Natural killer cell treated with Interleukin-12 subunit alpha and Interleukin-12 subunit beta and Interleukin-15 and Interleukin-18, amount 100 ng/mL, for 72 hours (primary cell): ENCODE measurements around the gene SLC9A7. TPM values are rescaled to one million over a fixed set of nuclear protein-coding genes. Genes with fewer than 3 reads are reported as not detected.

ENCODE experiments used
- ATAC-seq, 2 donors: fragments of 150-1000 bp; cut with Tn5 transposase in 1 of 2; sonication (Bioruptor Pico), chemical (Tn5 transposase) in 1 of 2; 2 replicates each; pipeline ENCODE4 v1.10.0; 2021
- DNase-seq: peaks from one replicate; pipeline ENCODE4 v3.0.0; 2022; ENCODE audit warnings: low spot score
- H3K27ac Mint-ChIP-seq, 2 donors: 1 replicate in 1 of 2; 2 replicates in 1 of 2; pipeline ENCODE4 v1.8.0; 2022; ENCODE audit warnings: mixed read lengths in 2 of 2, mild to moderate bottlenecking in 1 of 2, moderate library complexity in 1 of 2
- H3K27me3 Mint-ChIP-seq, 2 donors: 1 replicate in 1 of 2; 2 replicates in 1 of 2; pipeline ENCODE4 v1.8.0; 2022; ENCODE audit warnings: mixed read lengths in 2 of 2
- H3K36me3 Mint-ChIP-seq: one replicate; pipeline ENCODE4 v1.8.0; 2022; ENCODE audit warnings: mixed read lengths
- H3K4me1 Mint-ChIP-seq, 2 donors: 1 replicate in 1 of 2; 2 replicates in 1 of 2; pipeline ENCODE4 v1.8.0; 2022; ENCODE audit warnings: low read depth in 2 of 2, mixed read lengths in 2 of 2, mild to moderate bottlenecking in 1 of 2
- H3K4me3 Mint-ChIP-seq: one replicate; pipeline ENCODE4 v1.8.0; 2022; ENCODE audit warnings: mixed read lengths
- H3K9me3 Mint-ChIP-seq: 2 replicates; pipeline ENCODE4 v1.8.0; 2022; ENCODE audit warnings: mixed read lengths
- total RNA-seq, 2 donors: library from RNA; stranded (reverse); gene quantifications; one replicate each; pipeline ENCODE4 v1.2.3, GENCODE V29; 2022

The SLC9A7 gene
- total RNA-seq, 2 donors from 2014 or later = 1.6 to 3.7 TPM

GRCh38 chrX:46676399-46677356, 82.2 kb downstream of the SLC9A7 start:
- DNase-seq (no peak), ATAC-seq (no peak)
- no peak overlapping the region for H3K4me3 Mint-ChIP-seq
- H3K36me3 Mint-ChIP-seq = no peaks in the 10 kb centered on the region
- no peak overlapping the region for H3K27ac Mint-ChIP-seq
- peaks cover 0 to 11% of the 10 kb centered on the region in 2 donors for H3K27me3 Mint-ChIP-seq
- no peaks in the 10 kb centered on the region for H3K4me1 Mint-ChIP-seq
- no peaks in the 10 kb centered on the region for H3K9me3 Mint-ChIP-seq

- DNase-seq (no peak), ATAC-seq (no peak)
- no peak overlapping the region for H3K27ac Mint-ChIP-seq
- no peak overlapping the region for H3K4me3 Mint-ChIP-seq
- no peaks in the 10 kb centered on the region for H3K9me3 Mint-ChIP-seq
- no peaks in the 10 kb centered on the region for H3K36me3 Mint-ChIP-seq
- no peaks in the 10 kb centered on the region for H3K4me1 Mint-ChIP-seq
- peaks cover 0 to 9% of the 10 kb centered on the region in 2 donors for H3K27me3 Mint-ChIP-seq
These were observed 85.1 kb downstream of the SLC9A7 start for GRCh38 chrX:46673620-46674359.

- peaks cover 0 to 8% of the 10 kb centered on the region in 2 donors for H3K27me3 Mint-ChIP-seq
These were observed 88.6 kb downstream of the SLC9A7 start for GRCh38 chrX:46670316-46670715.

GRCh38 chrX:46666831-46667230, 92.1 kb downstream of the SLC9A7 start:
- no peaks in the 10 kb centered on the region for H3K9me3 Mint-ChIP-seq
- no peak overlapping the region for H3K4me3 Mint-ChIP-seq
- H3K4me1 Mint-ChIP-seq = no peaks in the 10 kb centered on the region
- H3K27ac Mint-ChIP-seq = no peak overlapping the region
- ATAC-seq = no peak
- no peaks in the 10 kb centered on the region for H3K36me3 Mint-ChIP-seq
- no peak for DNase-seq
- H3K27me3 Mint-ChIP-seq = peaks cover 0 to 8% of the 10 kb centered on the region in 2 donors

More at GRCh38 chrX:46670316-46670715, 88.6 kb downstream of the SLC9A7 start:
- Mint-ChIP-seq H3K4me3 (no peak overlapping the region), H3K4me1 (no peaks in the 10 kb centered on the region), H3K27ac (no peak overlapping the region), H3K9me3 (no peaks in the 10 kb centered on the region), H3K36me3 (no peaks in the 10 kb centered on the region)
- ATAC-seq (peak in 1 of 2 donors; percentile 28), DNase-seq (no peak)

GRCh38 chrX:46665232-46666152, 93.4 kb downstream of the SLC9A7 start:
- Mint-ChIP-seq H3K27ac (no peak overlapping the region), H3K36me3 (no peaks in the 10 kb centered on the region)

GRCh38 chrX:46662188-46662958, 96.5 kb downstream of the SLC9A7 start:
- ATAC-seq = no peak
- Mint-ChIP-seq H3K36me3 (no peaks in the 10 kb centered on the region), H3K27ac (no peak overlapping the region)

More at GRCh38 chrX:46665232-46666152, 93.4 kb downstream of the SLC9A7 start:
- no peaks in the 10 kb centered on the region for H3K9me3 Mint-ChIP-seq
- no peak for DNase-seq
- peaks cover 0 to 8% of the 10 kb centered on the region in 2 donors for H3K27me3 Mint-ChIP-seq
- no peaks in the 10 kb centered on the region for H3K4me1 Mint-ChIP-seq
- no peak for ATAC-seq
- no peak overlapping the region for H3K4me3 Mint-ChIP-seq

GRCh38 chrX:46653482-46653881, 105.4 kb downstream of the SLC9A7 start:
- DNase-seq = no peak
- H3K36me3 Mint-ChIP-seq = no peaks in the 10 kb centered on the region
- no peaks in the 10 kb centered on the region for H3K4me1 Mint-ChIP-seq
- no peak for ATAC-seq
- no peak overlapping the region for H3K27ac Mint-ChIP-seq
- H3K9me3 Mint-ChIP-seq = no peaks in the 10 kb centered on the region
- peaks cover 0 to 7% of the 10 kb centered on the region in 2 donors for H3K27me3 Mint-ChIP-seq
- no peak overlapping the region for H3K4me3 Mint-ChIP-seq

More at GRCh38 chrX:46662188-46662958, 96.5 kb downstream of the SLC9A7 start:
- no peak for DNase-seq
- Mint-ChIP-seq H3K4me3 (no peak overlapping the region), H3K27me3 (peaks cover 0 to 5% of the 10 kb centered on the region in 2 donors), H3K9me3 (no peaks in the 10 kb centered on the region), H3K4me1 (no peaks in the 10 kb centered on the region)

- Mint-ChIP-seq H3K4me1 (no peaks in the 10 kb centered on the region), H3K9me3 (no peaks in the 10 kb centered on the region), H3K27ac (no peak overlapping the region), H3K36me3 (no peaks in the 10 kb centered on the region), H3K27me3 (peaks cover 0 to 20% of the 10 kb centered on the region in 2 donors), H3K4me3 (no peak overlapping the region)
- DNase-seq (no peak), ATAC-seq (no peak)
These were observed 109.3 kb downstream of the SLC9A7 start for GRCh38 chrX:46649421-46650260.

GRCh38 chrX:46648660-46649059, 110.3 kb downstream of the SLC9A7 start:
- no peaks in the 10 kb centered on the region for H3K36me3 Mint-ChIP-seq
- no peaks in the 10 kb centered on the region for H3K4me1 Mint-ChIP-seq
- DNase-seq (no peak), ATAC-seq (no peak)
- H3K27ac Mint-ChIP-seq = no peak overlapping the region
- no peak overlapping the region for H3K4me3 Mint-ChIP-seq
- no peaks in the 10 kb centered on the region for H3K9me3 Mint-ChIP-seq
- H3K27me3 Mint-ChIP-seq = peaks cover 0 to 20% of the 10 kb centered on the region in 2 donors

GRCh38 chrX:46647251-46647650, 111.7 kb downstream of the SLC9A7 start:
- DNase-seq (no peak), ATAC-seq (no peak)
- Mint-ChIP-seq H3K36me3 (no peaks in the 10 kb centered on the region), H3K9me3 (no peaks in the 10 kb centered on the region), H3K27me3 (peaks cover 0 to 22% of the 10 kb centered on the region in 2 donors), H3K4me3 (no peak overlapping the region), H3K27ac (no peak overlapping the region), H3K4me1 (peaks cover 0 to under 1% of the 10 kb centered on the region in 2 donors)

- peaks cover 0 to 6% of the 10 kb centered on the region in 2 donors for H3K4me1 Mint-ChIP-seq
- no peak for DNase-seq
- peaks cover 0 to 22% of the 10 kb centered on the region in 2 donors for H3K27me3 Mint-ChIP-seq
- H3K4me3 Mint-ChIP-seq = no peak overlapping the region
- H3K36me3 Mint-ChIP-seq = no peaks in the 10 kb centered on the region
- no peak for ATAC-seq
- no peak overlapping the region for H3K27ac Mint-ChIP-seq
- no peaks in the 10 kb centered on the region for H3K9me3 Mint-ChIP-seq
These were observed 113.3 kb downstream of the SLC9A7 start for GRCh38 chrX:46645614-46646013.

GRCh38 chrX:46643636-46644035, 115.3 kb downstream of the SLC9A7 start:
- no peaks in the 10 kb centered on the region for H3K36me3 Mint-ChIP-seq
- H3K27me3 Mint-ChIP-seq = peaks cover 0 to 18% of the 10 kb centered on the region in 2 donors
- no peak for DNase-seq
- H3K4me1 Mint-ChIP-seq = peaks cover 0 to 6% of the 10 kb centered on the region in 2 donors
- H3K9me3 Mint-ChIP-seq = no peaks in the 10 kb centered on the region
- no peak overlapping the region for H3K27ac Mint-ChIP-seq
- no peak for ATAC-seq
- no peak overlapping the region for H3K4me3 Mint-ChIP-seq
